NCI-H1417 (cell line): Measurements from ENCODE around the gene ZCCHC18.
"Not testable (repeated sequence)": the region's sequence is repeated elsewhere in the genome, so short reads cannot be mapped to it uniquely, and the experiment has no call there.

Experiments used
- DNase-seq, 3 experiments: peaks; one replicate each; lab custom pipeline; 2025; lab: John Stamatoyannopoulos, UW

ZCCHC18 gene

DNA sequence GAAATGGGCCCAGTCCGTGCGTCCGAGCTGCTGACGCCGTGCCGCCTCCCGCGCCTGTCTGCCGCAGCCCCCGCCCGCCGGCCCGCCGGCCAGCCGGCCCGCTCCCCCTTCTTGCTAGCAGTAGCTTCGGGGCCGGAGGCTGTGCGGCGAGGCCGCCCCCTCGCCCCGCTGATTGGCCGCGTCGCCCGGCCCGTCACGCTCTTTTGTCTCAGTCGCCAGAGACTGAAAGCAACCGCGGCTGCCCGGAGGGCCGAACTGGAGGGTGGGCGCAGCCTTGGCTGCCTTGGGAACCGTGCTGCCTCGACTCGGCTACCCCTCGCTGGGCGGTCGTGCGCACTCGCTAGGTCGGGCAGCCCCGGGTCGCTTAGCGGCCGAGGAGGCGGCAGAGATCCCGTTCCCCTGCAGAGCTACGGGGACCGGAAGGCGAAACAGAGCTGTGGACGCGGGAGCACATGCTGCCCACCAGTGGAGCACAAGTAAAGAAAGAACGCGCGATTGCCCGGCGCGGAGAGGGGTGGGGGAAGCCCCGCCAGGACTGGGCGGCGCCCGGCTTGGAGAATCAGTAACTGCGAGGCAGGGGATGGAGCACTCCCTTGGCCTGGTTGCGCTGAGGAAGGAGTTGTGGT, at the start of gene ZCCHC18:
Gene ZCCHC18 (plus strand): TSS at position 198 of the 626 bp plus-strand sequence. CDS start 1,589 bp downstream, outside the sequence.
- peak; percentile 48 to 87 (median 85) for DNase-seq

DNA sequence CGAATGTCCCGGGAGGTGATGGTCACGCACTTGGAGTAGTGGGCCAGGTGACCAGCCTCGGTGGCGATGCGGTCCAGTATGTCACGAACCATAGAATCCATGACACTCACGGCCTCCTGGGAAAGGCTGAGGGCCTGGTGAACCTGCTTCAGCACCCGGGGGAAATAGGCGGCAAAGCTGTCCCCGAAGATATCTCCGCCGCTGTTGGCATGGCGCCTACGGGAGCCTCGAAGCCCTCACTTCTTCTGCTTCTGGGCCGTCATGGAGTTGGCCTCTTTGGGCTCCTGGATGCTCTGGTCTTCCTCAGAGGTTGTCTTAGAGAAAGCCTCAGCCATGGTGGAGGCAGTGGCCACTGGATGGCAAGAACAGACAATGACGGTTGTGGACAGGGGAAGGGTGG, 49.7 kb upstream of the ZCCHC18 start:
- not testable (repeated sequence) for DNase-seq

DNA sequence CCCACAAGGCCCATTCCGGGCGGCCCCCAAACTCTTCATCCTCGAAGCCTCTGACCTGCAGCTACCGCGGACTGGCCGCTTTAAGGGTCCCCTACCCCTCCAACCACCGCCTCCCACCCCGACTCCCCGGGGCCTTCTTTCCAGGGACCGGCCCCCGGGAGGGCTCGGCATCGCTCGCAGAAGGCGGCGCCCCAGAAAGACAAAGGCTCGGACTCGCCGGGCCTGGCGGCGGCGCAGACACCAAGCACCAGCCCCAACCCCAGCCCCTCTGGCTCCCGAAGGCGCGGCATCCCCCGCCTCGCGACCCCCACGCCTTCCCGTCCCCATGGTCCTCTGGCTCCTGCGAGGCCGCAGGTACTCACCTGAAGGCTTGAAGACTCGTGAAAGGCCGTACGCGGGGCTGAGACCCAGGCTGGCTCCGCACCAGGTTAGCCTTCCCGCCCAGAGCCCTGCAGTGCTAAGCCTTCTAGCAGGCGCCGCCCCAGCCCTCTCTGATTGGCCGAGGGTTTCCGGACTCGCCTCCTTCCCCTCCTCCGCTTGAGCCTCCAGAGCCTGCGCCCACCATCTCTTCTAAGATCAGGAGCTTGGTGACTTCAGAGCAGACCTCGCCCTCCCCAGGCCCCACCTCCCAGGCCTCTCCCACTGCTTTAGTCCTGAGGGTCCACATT, 36.4 kb upstream of the ZCCHC18 start, which contains the start of gene TMSB15C:
Gene TMSB15C (minus strand): TSS at position 459 of the 668 bp plus-strand sequence.
- not testable (repeated sequence) for DNase-seq

DNA sequence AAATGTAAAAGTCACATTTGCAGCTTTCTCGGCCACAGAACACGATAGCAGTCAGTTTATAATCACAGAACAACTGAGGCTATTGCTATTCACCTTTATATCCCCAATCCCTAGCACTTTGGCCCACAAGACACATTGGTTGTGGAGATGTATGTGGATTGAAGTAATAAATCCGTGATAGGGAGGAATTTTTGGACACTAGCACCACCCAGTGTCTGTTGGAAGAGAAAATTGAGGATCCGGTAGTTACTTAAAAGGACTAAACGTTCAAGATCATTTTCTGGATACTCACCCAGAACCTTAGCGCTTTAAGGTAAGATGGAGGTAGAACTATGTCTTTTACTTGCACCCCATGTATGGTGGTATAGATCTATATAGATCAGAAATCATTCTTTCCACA, 34.5 kb upstream of the ZCCHC18 start:
- DNase-seq: not testable (repeated sequence)

DNA sequence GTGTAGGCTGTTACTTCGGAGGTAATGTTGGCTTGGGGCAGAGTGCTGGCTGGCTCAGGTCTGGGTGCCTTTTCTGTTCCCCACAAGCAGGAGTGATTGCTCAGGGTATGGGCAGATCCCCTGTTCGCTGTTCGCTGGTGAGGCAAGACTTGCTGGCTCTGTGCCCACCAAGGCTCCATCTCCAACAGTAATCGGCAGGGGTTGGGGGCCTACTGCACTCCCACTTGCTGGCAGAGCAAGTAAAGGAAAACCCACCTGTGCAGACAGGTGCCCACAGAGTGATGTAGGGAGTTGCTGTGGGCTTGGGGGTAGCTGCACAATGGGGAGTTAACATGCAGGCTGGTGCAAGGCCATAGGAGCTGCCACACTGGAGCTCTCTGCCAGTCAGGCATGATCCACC, 28.3 kb upstream of the ZCCHC18 start:
- no peak for DNase-seq

DNA sequence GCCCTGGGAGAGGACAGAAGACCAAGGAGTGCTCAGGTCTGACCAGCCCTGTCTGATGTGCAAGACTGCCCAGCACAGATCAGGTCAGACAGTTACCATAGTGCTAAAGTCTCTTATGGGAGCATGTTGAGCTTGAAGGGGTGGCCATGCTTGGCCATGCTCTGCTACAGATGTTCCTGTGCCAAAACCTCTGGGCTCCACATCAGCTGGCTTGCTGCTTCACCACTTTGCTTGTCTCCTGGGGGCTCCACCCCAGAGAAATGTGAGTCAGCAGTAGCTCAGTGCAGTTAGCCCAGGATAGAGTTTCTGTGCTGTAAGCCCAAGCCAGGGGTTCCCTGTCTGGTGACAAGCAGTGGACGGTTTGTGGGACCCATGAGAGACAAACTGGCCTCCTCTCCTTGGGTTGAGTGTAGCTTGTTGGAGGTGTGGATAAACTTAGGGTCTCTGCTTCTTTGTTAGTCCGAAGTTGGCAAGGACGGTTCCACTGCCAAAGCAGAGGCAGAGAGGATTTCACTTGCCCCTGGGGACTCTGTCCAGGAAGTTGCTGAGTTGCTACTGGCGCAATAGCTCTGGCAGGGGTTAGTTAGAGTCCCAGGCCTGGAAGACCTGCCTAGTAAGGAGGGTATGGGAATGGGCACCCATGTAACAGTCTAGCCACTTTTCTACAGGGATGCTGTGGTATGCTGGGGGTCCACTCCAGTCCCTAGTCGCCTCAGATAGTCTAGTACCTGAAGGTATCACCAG, 27.6 kb upstream of the ZCCHC18 start:
- DNase-seq: no peak

DNA sequence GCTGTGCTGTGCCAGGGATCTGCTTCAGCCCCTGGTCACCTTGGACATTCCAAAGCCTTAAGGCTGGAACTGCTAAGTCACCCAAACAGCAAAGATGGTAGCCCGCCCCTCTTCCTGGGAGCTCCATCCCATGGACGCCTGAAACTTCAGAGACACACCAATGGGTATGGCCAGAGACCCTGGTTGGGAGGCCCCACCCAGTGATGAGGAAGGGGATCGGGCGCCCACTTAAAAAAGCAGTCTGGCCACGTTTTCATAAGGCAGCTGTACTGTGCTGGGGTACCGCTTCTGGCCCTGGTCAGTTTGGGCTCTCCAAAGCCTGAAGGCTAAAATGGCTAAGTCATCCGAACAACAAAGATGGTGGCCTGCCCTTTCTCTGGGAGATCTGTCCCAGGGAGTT, 26.8 kb upstream of the ZCCHC18 start:
- DNase-seq: no peak

DNA sequence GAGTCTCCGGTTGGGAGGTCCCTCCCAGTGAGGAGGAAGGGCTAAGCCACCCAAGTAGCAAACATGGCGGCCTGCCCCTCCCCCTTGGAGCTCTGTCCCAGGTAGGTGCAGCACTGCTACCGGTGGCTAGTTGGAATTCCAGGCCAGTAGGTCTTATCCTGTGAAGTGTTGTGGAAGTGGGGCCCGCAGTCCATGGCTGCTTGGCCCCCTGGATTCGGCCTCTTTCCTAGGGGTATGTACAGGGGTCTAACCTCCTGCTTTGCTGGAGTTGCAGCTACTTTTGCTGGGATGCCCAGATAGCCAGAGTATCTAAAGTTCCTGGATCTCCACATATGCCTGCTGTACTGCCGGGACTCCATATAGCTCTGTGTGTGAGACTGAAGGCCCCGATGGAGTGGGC, 26.4 kb upstream of the ZCCHC18 start:
- DNase-seq: no peak

DNA sequence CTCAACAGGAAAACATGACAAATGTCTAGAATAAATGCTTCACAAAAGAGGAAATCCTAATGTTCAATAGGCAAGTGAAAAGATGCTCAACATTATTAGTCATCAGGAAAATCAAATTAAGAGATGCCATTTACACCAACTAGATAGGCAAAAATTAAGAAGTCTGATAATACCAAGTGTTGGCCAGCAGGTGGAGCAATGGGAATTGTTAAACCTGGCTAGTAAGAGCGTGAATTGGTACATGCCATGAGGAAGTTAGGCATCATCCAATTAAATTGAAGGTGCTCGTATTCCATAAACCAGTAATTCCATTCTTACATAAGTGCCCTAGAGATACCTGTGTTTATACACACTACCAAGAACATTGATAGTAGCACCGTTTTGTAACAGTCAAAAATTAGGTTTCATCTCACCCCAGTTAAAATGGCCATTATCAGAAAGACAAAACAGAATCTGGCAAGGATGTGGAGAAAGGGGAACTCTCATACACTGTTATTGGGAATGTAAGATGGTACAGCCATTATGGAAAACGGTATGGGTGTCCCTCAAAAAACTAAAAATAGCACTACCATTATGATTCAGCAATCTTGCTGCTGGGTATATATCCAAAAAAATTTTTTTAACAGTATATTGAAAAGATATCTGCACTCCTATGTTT, 14.0 kb upstream of the ZCCHC18 start:
- peak; percentile 53 to 90 (median 54) for DNase-seq

DNA sequence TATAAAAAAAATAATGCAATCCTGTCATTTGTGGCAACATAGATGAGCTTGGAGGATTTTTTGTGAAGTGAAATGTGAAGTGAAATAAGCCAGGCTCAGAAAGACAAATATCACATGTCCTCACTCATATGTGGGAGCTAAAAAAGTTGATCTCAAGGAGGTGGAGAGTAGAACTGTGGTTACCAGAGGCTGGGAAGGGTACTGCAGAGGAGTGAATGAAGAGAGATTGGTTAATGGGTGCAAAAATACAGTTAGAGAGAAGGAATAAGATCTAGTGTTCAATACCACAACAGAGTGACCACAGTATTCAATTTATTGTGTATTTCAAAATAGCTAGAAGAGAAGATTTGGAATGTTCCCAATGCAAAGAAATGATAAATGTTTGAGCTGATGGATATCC, 13.4 kb upstream of the ZCCHC18 start:
- no peak for DNase-seq

DNA sequence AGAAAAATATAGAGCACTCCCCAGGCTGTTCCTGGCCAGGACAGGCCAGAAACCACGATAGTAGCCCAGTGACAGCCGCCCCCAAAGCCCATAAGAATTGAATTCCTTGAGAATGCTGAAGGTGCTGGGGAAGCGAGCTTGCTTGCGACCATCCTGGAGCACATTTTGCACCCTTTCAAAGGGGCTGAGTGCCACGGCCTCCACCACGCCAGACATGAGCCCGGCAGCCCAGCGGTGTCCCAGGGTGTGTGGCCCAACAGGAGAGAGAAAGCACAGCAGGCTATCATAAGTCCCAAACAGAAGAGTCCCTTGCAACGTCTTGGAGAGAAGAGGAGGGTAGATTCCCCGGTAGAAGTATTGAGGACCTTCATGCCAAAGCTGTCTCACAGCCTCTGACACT, 7.6 kb upstream of the ZCCHC18 start:
- no peak for DNase-seq

DNA sequence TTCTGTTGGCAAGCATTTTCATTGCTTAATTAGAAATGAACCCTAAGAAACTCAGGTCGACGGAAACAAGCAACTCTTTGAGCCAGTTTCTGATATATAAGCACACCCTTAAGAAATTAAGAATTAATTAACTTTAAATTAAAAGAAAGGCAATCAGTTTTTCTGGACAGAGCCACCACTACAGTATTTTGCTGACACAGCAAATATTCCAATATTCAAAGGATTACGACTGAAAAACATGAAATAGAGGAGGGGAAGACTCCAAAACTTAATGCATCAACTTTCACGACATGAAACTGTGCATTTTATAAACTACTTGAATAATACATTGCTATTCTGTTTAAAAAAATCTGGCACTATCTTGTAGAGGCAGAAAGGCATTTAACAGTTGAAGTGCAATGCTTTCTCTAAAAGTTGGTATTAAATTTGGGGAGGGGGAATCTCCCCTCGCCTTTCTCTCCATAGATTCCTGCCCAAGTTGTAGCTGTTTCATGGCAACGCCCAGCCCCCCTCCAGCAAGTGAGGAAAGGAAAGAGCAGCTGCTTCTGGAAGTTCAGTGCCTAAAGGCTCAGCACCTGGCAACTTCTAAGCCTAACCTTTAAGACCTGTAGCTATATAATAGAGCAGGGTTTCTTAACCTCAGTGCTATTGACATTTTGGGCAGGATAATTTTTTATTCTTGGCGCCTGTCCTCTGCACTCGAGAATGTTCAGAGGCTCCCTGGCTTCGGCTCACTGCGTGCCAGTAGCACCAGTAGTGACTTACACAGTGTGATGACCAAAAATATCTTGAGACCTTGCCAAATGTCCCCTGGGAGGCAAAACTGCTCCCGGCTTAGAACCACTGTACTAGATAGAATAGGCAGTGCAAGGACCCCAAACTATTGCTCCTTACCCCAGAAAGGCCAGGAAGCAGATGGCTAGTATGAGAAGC, 6.7 kb upstream of the ZCCHC18 start:
- no peak for DNase-seq

DNA sequence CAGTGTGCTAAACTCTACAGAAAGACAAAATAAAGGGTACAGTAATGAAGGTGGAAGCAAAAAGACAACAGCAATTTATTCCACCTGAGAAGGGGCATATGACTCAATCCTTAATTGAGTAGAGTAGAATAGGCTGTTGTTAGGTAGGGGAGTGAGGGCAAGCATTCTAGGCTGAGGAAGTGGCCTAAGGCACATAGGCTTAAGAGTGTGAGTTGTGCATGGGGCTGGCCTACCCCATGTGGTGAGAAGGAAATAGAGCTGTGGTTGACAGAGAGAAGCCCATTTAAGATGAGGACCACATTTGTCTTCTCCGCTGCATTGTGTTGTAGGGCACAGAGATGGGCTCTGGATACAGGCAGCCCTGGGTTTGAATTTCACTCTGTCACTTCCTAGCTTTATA, 3.4 kb upstream of the ZCCHC18 start:
- no peak for DNase-seq

DNA sequence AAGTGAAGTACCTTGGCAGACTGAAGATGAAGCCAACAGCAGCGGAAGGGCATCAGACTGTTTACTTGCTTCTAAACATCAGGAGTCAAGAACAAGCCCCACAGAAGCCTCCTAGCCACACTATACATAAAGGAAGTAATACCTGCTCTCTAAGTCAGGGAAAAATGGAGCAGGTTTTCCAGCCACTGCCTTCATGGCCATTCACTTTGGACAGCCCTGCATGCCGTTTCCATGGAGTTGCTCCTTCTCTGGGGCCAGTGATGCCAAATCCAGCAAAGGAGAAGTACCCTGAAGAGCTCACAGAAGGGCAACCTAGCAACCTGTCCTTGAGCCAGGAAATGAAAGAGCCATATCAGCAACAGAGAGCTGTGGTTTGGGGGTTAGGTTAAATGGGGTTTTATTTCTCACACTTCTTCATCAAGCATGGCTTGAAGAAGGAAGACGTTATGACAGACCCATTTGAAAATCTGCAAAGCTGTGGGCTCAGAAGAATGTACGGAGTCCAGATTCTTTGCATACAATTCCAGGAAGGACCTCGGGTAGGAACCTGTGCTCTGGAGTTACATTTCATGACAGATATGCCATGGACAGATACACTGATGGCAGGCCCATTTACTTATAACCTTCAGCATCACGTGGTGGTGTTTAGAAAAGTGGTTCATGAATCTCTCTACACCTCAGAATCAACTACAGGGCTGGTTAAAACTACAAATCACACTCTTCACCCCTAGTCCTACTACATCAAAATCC, 1.7 kb upstream of the ZCCHC18 start:
- peak in 2 of 3 experiments; percentile 19 to 69 for DNase-seq

DNA sequence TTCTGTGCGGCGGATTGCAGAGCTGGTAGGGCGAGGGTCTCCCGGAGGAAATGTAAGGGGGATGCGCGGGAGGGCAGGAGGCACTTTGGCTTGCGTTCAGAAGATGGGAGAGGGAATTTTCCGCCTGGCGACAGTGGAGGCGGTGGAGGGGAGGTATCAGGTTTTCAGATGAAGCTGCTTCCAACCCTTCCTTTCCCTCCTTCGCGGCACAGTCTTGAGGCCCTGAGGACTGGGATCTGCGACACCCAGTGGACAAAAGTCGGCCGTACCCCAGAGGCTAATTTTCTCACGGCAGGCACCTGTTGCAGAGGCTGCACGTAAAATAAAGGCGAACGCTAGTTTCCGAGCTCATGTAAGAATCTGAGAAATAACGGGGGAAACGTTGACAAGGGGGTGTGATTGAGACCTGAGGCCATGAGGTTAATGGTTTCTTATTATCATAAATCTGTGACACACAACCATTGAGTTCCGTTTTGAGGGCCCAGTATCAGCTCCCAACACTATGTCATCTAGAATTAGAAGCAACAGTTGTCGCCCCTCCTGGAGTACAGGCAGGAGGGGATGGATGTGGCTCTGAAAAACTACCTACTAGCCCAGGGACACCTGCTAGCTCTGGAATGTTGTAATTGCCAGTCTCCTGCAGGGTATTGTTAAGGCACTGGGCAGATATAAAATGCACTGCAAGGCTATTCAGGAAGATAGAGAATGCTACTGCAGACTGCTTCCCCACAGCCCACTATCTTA, 1.1 kb downstream of the ZCCHC18 start:
- peak; percentile 60 to 84 (median 66) for DNase-seq

DNA sequence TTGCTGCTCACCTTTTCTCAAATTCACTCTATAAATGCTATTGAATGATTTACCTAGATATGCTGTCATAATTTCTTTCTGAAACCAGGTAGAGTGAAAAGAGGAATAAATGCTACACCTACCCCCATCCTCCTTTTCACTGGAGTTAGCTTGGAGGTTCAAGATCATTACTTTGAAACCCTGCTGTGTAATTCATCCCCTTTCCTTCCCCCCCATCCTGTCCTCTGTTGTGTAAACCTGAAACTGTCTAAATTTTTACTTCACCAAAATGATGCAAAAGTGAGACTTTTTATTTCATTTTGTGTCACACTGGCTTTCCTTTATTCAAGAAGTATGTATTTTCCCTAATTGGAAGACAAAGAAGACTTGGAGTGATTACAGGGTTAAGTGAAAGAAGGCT, 5.4 kb downstream of the ZCCHC18 start:
- DNase-seq: no peak

DNA sequence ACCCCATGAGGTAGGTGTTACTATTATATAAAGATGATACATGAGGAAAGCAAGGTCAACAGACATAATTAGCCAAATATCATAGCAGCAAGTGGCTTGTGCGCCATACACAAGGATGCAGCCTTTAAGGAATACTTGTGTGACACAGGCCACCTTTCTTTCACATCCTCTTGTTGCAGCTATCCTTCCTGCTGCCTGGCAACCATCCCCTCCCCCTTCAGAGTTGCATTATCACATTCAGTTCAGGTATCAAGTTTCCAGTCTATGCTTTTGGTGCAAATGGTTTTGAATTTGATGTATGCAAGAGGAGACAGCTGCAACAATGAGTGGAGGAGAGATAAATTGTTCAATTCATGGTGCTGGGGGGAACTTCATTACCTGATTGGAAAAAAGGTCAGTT, 6.4 kb downstream of the ZCCHC18 start:
- peak; percentile 15 to 81 (median 36) for DNase-seq

DNA sequence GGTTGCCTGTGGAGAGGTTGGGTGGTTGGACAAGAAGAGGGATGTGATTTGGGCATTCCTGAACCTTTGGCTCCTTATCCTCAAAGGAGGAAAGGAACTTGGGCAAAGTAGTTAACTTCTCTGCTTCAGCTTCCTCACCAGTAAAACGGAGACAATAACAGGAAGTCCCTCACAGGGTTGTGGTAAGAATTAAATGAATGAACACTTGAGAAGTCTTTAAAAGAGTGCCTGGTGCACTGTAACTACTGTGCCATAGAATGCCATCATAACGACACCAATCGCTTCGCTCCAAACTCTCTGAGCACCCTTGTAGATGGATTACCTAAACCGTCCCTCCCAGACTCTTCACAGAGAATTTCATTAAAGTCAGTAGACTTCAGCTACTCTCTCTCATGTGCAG, 10.5 kb downstream of the ZCCHC18 start:
- DNase-seq: no peak

DNA sequence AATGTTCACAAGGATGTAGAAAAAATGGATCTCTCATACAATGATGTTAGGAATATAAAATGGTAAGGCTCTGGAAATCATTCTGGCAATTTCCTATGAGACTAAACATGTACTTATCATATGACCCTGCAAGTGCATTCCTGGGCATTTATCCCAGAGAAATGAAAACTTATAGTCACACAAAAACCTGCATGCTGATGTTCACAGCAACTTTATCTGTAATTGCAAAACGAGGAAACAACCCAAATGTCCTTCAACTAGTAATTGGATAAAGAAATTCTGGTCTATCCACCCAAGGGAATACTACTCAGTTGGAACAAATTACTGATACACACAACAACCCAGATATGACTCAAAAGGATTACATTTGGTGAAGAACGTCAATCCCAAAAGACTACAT, 14.5 kb downstream of the ZCCHC18 start:
- no peak for DNase-seq

DNA sequence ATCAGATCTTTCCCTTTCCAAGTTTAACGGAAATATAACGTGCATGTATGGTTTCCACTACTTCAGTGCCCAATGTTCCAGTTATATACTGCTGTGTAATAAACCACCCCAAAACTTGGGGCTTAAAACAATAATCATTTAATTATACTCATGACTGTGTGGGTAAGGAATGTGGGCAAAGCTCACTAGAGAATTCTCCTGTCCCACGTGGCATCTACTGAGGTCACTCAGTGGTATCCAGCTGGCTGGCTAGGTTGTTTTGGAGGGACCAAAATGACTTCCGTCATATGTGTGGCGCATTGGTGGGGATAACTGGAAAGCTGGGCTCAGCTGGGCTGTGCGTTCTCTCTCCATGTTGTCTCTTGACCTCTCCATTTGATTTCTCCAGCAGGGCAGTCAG, 18.5 kb downstream of the ZCCHC18 start:
- no peak for DNase-seq
